ENCODE results near the gene SSU72. TPM values are rescaled to one million over a fixed set of nuclear protein-coding genes. Genes with fewer than 3 reads are reported as not detected.

SSU72 gene
- polyA plus RNA-seq, 1 of the 3 experiments (the other 2 are of a cell fraction): 104 TPM

- TF ChIP-seq PBX3 (IDR thresholded peaks at IDR 0.05): no peak
- no peak for TF ChIP-seq MEF2A (IDR thresholded peaks at IDR 0.05; ENCODE audit: borderline replicate concordance, low read depth)
These were observed 31.1 kb upstream of the SSU72 start (continued) for GRCh38 chr1:1605724-1606123.

- Histone ChIP-seq H3K4me2 (no peak overlapping the region), H3K9ac (no peak overlapping the region), H2AFZ (ENCODE audit: low read depth) (no peak overlapping the region), H4K20me1 (ENCODE audit: insufficient read depth) (no peaks in the 10 kb centered on the region), H3F3A (replicated peaks; ENCODE audit: insufficient read depth) (no peaks in the 10 kb centered on the region), H3K79me2 (ENCODE audit: insufficient read depth) (no peaks in the 10 kb centered on the region), H3K9me2 (no peaks in the 10 kb centered on the region), H3K4me3 (ENCODE audit: low read depth in 2 of 2, low read length in 1 of 2) (no peak overlapping the region), H3K27ac (ENCODE audit: low read depth in 2 of 2, low read length in 1 of 2) (no peak overlapping the region), H3K36me3 (replicated peaks in 1 of 2; ENCODE audit: control insufficient read depth in 1 of 2, insufficient read depth in 2 of 2, low read length in 1 of 2) (no peaks in the 10 kb centered on the region), H3K9me3 (no peaks in the 10 kb centered on the region), H3K27me3 (ENCODE audit: insufficient read depth) (no peaks in the 10 kb centered on the region), H3K4me1 (ENCODE audit: control insufficient read depth in 1 of 2, insufficient read depth in 2 of 2, low read depth in 1 of 2, low read length in 1 of 2) (peaks cover 0 to 8% of the 10 kb centered on the region in 2 experiments; a peak in 1 of 4 replicates)
- TF ChIP-seq CTCF (IDR thresholded peaks at IDR 0.05): no peak
- TF ChIP-seq SIN3A (IDR thresholded peaks at IDR 0.05; ENCODE audit: borderline replicate concordance, low read depth, low read length): no peak
- TF ChIP-seq RCOR1 (IDR thresholded peaks at IDR 0.05; ENCODE audit: low read length): no peak
- no peak for DNase-seq
- WGBS (ENCODE audit: low lambda C conversion rate): 76% methylated on average over 6 of the region's 14 CpGs
- POLR2A ChIA-PET: no interaction called here
- CTCF ChIA-PET: interaction anchor here (0.7 kb wide), 1 partner anchor 9 kb away, joined by 3 read pairs; no protein-coding TSS in a partner anchor
These were observed 30.4 kb upstream of the SSU72 start for GRCh38 chr1:1605034-1605591.

GRCh38 chr1:1604374-1605033, 29.8 kb upstream of the SSU72 start:
- no peaks in the 10 kb centered on the region for H3K9me2 ChIP-seq
- H3F3A ChIP-seq (replicated peaks; ENCODE audit: insufficient read depth): no peaks in the 10 kb centered on the region
- peaks cover 0 to 8% of the 10 kb centered on the region in 2 experiments; a peak in 1 of 4 replicates for H3K4me1 ChIP-seq (ENCODE audit: control insufficient read depth in 1 of 2, insufficient read depth in 2 of 2, low read depth in 1 of 2, low read length in 1 of 2)
- no peaks in the 10 kb centered on the region for H3K27me3 ChIP-seq (ENCODE audit: insufficient read depth)
- no peaks in the 10 kb centered on the region for H3K79me2 ChIP-seq (ENCODE audit: insufficient read depth)
- no peak for DNase-seq
- TF ChIP-seq RFX5 (IDR thresholded peaks at IDR 0.05; ENCODE audit: low read length) (no peak), REST (IDR thresholded peaks at IDR 0.05; ENCODE audit: low read depth, low read length) (no peak), RXRA (IDR thresholded peaks at IDR 0.05; ENCODE audit: borderline replicate concordance, low read depth) (no peak), MEF2A (IDR thresholded peaks at IDR 0.05; ENCODE audit: borderline replicate concordance, low read depth) (no peak), ZBTB33 (IDR thresholded peaks at IDR 0.05; ENCODE audit: borderline replicate concordance, low read depth) (no peak), FOXJ3 (CRISPR knock-in tag; IDR thresholded peaks at IDR 0.05) (no peak), GABPA (IDR thresholded peaks at IDR 0.05; ENCODE audit: low read depth) (no peak), JUND (IDR thresholded peaks at IDR 0.05) (no peak), RAD21 (IDR thresholded peaks at IDR 0.05; ENCODE audit: low read length) (no peak), ELF1 (IDR thresholded peaks at IDR 0.05) (no peak)
- no peak overlapping the region for H2AFZ ChIP-seq (ENCODE audit: low read depth)
- H4K20me1 ChIP-seq (ENCODE audit: insufficient read depth): no peaks in the 10 kb centered on the region
- 76% methylated on average over 10 of the region's 15 CpGs for WGBS (ENCODE audit: low lambda C conversion rate)
- no peak overlapping the region for H3K27ac ChIP-seq (ENCODE audit: low read depth in 2 of 2, low read length in 1 of 2)
- no peak overlapping the region for H3K9ac ChIP-seq
- ChIA-PET POLR2A (no interaction called here), CTCF (interaction anchor here (0.7 to 1.5 kb wide), 2 partner anchors 10 kb away, joined by 3 read pairs; no protein-coding TSS in a partner anchor)
- H3K36me3 ChIP-seq (replicated peaks in 1 of 2; ENCODE audit: control insufficient read depth in 1 of 2, insufficient read depth in 2 of 2, low read length in 1 of 2): no peaks in the 10 kb centered on the region
- H3K4me3 ChIP-seq (ENCODE audit: low read depth in 2 of 2, low read length in 1 of 2): no peak overlapping the region
- no peak overlapping the region for H3K4me2 ChIP-seq
- H3K9me3 ChIP-seq: no peaks in the 10 kb centered on the region

Measured in SK-N-SH (cell line).